ENCODE results near the gene CLEC4E. TPM values are rescaled to one million over a fixed set of nuclear protein-coding genes. Genes with fewer than 3 reads are reported as not detected.
A peak's percentile ranks its signal among the peaks of the same experiment; 100 is the strongest.
"Not testable (repeated sequence)": the region's sequence is repeated elsewhere in the genome, so short reads cannot be mapped to it uniquely, and the experiment has no call there.

The CLEC4E gene
- total RNA-seq, 1 donor, result not detected

- peak; percentile 63 for DNase-seq (ENCODE audit: low read depth)
- no peak overlapping the region for H3K4me3 ChIP-seq (ENCODE audit: low read depth, low read length)
- peak; percentile 86 for TF ChIP-seq CTCF (IDR thresholded peaks at IDR 0.05; ENCODE audit: insufficient read depth, low read depth, low read length)
These were observed 3.6 kb upstream of the CLEC4E start for GRCh38 chr12:8544295-8544694.

- DNase-seq (ENCODE audit: low read depth), result no peak
- TF ChIP-seq CTCF (IDR thresholded peaks at IDR 0.05; ENCODE audit: insufficient read depth, low read depth, low read length), result no peak
These were observed 857 bp upstream of the CLEC4E start for GRCh38 chr12:8541562-8541961.

GRCh38 chr12:8537820-8538219 lies 2.9 kb downstream of the CLEC4E start:
- TF ChIP-seq CTCF (IDR thresholded peaks at IDR 0.05; ENCODE audit: insufficient read depth, low read depth, low read length), result peak; percentile 34
- not testable (repeated sequence) for DNase-seq (ENCODE audit: low read depth); H3K4me3 ChIP-seq (ENCODE audit: low read depth, low read length)

More at GRCh38 chr12:8541562-8541961, 857 bp upstream of the CLEC4E start:
- no peak overlapping the region for H3K4me3 ChIP-seq (ENCODE audit: low read depth, low read length)

- no peak for TF ChIP-seq CTCF (IDR thresholded peaks at IDR 0.05; ENCODE audit: insufficient read depth, low read depth, low read length)
- no peak for DNase-seq (ENCODE audit: low read depth)
- H3K4me3 ChIP-seq (ENCODE audit: low read depth, low read length), result no peak overlapping the region
These were observed 8.7 kb downstream of the CLEC4E start for GRCh38 chr12:8532045-8532444.

GRCh38 chr12:8527250-8528130 lies 13.2 kb downstream of the CLEC4E start:
- H3K4me3 ChIP-seq (ENCODE audit: low read depth, low read length), result no peak overlapping the region
- no peak for DNase-seq (ENCODE audit: low read depth)
- no peak for TF ChIP-seq CTCF (IDR thresholded peaks at IDR 0.05; ENCODE audit: insufficient read depth, low read depth, low read length)

GRCh38 chr12:8519171-8519570 lies 21.5 kb downstream of the CLEC4E start:
- H3K4me3 ChIP-seq (ENCODE audit: low read depth, low read length), result no peak overlapping the region
- no peak for DNase-seq (ENCODE audit: low read depth)
- no peak for TF ChIP-seq CTCF (IDR thresholded peaks at IDR 0.05; ENCODE audit: insufficient read depth, low read depth, low read length)
